ENCODE measurements around the gene CD164L2.
"Not testable (repeated sequence)": the region's sequence is repeated elsewhere in the genome, so short reads cannot be mapped to it uniquely, and the experiment has no call there.

The CD164L2 gene

DNA sequence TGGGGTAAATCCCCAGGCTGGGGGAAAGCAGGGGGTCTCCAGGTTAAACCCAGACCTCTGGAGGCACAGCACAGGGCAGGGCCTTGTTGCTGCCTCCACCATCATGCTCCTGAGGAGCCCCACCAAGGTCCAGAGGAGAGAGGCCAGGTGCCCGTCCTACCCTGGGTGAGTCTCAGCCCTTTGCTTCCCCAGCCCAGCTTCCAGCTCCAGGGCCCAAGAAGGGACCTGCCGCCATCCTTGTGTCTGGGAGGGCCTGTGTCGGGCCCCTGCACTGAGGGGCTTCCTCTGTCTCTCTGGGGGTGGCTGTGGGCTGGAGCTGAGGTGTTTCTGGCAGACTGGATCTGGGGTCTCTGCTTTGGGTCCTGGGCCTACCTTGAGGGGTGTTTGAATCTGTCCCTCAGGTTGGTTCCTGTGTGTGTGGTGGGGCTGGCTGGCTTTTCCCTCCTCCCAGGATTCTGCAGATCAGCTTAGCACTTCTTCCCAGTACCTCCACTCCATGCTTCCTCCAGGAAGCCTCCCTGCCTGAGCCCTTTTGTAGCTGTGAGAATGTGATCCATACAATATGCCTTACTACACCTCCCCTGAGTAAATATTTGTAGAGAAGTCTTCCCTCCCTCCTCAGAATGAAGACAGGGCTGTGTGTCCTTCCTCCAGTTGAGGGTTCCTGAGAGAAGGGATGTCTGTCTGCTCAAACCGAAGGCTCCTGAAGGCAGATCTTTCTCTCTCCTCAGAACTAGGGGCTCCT lies 15.4 kb upstream of the CD164L2 start:
- no peak for DNase-seq (ENCODE audit: low spot score in 2 of 2)
- Mint-ChIP-seq H3K4me1 (peaks cover 26% of the 10 kb centered on the region), H3K4me3 (no peak overlapping the region), H3K9me3 (no peaks in the 10 kb centered on the region), H3K36me3 (peaks cover 67% of the 10 kb centered on the region), H3K27ac (peak overlapping the region; percentile 80)
- no peak for ATAC-seq

DNA sequence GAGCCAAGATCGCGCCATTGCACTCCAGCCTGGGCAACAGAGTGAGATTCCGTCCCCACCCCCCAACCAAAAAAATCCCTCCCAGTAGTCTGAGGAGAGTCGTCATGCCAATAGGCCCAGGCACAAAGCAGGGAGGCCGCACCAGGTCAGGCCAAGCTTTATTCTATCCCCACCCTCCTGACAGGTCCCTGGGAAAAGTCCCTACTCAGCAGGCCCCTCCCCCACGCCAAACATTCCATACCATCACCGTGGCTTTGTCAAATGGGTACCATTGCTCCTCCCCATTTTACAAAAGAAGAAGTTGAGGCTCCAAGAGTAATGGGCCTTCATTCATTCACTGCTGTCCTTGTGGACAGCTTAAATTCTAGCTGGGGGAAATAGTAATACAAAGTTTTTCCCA lies 14.6 kb upstream of the CD164L2 start:
- Mint-ChIP-seq H3K36me3 (peaks cover 58% of the 10 kb centered on the region), H3K27ac (peak overlapping the region; percentile 63), H3K4me1 (peaks cover 20% of the 10 kb centered on the region), H3K4me3 (no peak overlapping the region), H3K9me3 (no peaks in the 10 kb centered on the region)
- DNase-seq (ENCODE audit: low spot score in 2 of 2) (no peak), ATAC-seq (no peak)

DNA sequence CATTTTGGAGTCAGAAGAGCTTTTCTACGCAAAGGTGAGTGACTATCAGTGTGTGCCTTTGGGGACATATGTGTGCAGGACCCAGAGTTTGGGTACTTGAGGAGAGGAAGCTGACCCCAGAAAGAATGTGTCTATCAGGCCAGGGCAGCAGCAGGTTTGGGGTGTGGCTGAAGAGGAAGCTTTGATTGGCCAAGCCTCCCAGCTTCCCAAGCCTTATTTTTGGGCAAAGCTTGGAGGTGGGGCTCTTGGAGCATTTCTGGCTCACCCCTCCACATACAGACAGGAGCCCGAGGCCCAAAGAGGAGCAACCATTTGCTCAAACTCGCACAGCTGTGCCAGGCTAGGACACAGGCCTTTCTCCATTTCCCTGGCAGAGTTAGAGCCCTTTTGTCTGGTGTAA lies 14.0 kb upstream of the CD164L2 start:
- ATAC-seq (no peak), DNase-seq (ENCODE audit: low spot score in 2 of 2) (no peak)
- peak overlapping the region; percentile 63 for H3K27ac Mint-ChIP-seq
- H3K4me1 Mint-ChIP-seq, result peaks cover 26% of the 10 kb centered on the region
- H3K9me3 Mint-ChIP-seq, result no peaks in the 10 kb centered on the region
- H3K36me3 Mint-ChIP-seq, result peaks cover 62% of the 10 kb centered on the region
- H3K4me3 Mint-ChIP-seq, result no peak overlapping the region

GRCh38 chr1:27395441-27396195 lies 12.5 kb upstream of the CD164L2 start:
- H3K4me3 Mint-ChIP-seq, result no peak overlapping the region
- H3K9me3 Mint-ChIP-seq, result no peaks in the 10 kb centered on the region
- DNase-seq (ENCODE audit: low spot score in 2 of 2) (peak; percentile 78 to 89), ATAC-seq (peak; percentile 50)
- H3K36me3 Mint-ChIP-seq, result peaks cover 56% of the 10 kb centered on the region
- H3K27ac Mint-ChIP-seq, result peak overlapping the region; percentile 41
- peaks cover 32% of the 10 kb centered on the region for H3K4me1 Mint-ChIP-seq

DNA sequence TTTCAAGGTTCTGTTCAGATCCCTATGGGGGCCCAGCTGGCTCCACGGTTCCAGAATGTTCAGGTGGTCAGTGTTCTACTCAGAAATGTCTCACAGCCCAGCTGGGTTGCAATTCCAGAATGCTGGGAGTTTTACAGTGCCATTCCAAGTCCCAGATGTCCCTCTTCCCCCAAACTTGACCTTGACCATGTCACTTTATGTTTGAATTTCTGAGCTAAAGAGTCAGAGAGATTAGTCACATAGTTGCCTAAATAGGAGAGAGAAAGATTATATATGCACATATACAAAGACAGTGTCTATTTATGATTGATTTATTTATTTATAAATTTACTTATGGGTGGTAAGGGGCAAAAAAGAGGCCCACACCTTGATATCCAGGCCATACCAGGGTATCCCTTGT lies 11.8 kb upstream of the CD164L2 start:
- DNase-seq (ENCODE audit: low spot score in 2 of 2) (no peak), ATAC-seq (no peak)
- peak overlapping the region; percentile 93 for H3K4me3 Mint-ChIP-seq
- H3K4me1 Mint-ChIP-seq, result peaks cover 29% of the 10 kb centered on the region
- peaks cover 51% of the 10 kb centered on the region for H3K36me3 Mint-ChIP-seq
- peak overlapping the region; percentile 41 for H3K27ac Mint-ChIP-seq
- no peaks in the 10 kb centered on the region for H3K9me3 Mint-ChIP-seq

DNA sequence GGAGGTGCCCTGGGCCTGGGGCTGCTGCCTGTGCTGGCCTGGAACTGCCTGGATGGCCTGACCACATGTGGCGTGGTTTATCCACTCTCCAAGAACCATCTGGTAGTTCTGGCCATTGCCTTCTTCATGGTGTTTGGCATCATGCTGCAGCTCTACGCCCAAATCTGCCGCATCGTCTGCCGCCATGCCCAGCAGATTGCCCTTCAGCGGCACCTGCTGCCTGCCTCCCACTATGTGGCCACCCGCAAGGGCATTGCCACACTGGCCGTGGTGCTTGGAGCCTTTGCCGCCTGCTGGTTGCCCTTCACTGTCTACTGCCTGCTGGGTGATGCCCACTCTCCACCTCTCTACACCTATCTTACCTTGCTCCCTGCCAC lies 11.1 kb upstream of the CD164L2 start:
- H3K27ac Mint-ChIP-seq, result peak overlapping the region; percentile 41
- peak overlapping the region; percentile 93 for H3K4me3 Mint-ChIP-seq
- ATAC-seq, result no peak
- H3K36me3 Mint-ChIP-seq, result peaks cover 47% of the 10 kb centered on the region
- peaks cover 26% of the 10 kb centered on the region for H3K4me1 Mint-ChIP-seq
- no peak for DNase-seq (ENCODE audit: low spot score in 2 of 2)
- no peaks in the 10 kb centered on the region for H3K9me3 Mint-ChIP-seq

DNA sequence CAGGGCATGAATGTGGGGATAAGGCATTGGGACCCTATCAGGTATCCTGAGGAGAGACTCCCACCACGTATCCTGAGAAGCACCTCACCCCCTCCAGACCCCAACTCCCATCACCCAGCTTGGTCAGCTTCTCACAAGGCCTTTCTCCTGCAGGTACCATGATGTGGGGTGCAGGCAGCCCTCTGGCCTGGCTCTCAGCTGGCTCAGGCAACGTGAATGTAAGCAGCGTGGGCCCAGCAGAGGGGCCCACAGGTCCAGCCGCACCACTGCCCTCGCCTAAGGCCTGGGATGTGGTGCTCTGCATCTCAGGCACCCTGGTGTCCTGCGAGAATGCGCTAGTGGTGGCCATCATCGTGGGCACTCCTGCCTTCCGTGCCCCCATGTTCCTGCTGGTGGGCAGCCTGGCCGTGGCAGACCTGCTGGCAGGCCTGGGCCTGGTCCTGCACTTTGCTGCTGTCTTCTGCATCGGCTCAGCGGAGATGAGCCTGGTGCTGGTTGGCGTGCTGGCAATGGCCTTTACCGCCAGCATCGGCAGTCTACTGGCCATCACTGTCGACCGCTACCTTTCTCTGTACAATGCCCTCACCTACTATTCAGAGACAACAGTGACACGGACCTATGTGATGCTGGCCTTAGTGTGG lies 10.6 kb upstream of the CD164L2 start:
- peak overlapping the region; percentile 41 for H3K27ac Mint-ChIP-seq
- peaks cover 24% of the 10 kb centered on the region for H3K4me1 Mint-ChIP-seq
- H3K36me3 Mint-ChIP-seq, result peaks cover 43% of the 10 kb centered on the region
- peak overlapping the region; percentile 93 for H3K4me3 Mint-ChIP-seq
- DNase-seq (ENCODE audit: low spot score in 2 of 2), result no peak
- no peak for ATAC-seq
- H3K9me3 Mint-ChIP-seq, result no peaks in the 10 kb centered on the region

- peaks cover 29% of the 10 kb centered on the region for H3K4me1 Mint-ChIP-seq
- no peak for DNase-seq (ENCODE audit: low spot score in 2 of 2)
- H3K27ac Mint-ChIP-seq, result peak overlapping the region; percentile 91
- peaks cover 35% of the 10 kb centered on the region for H3K36me3 Mint-ChIP-seq
- ATAC-seq, result no peak
- no peaks in the 10 kb centered on the region for H3K9me3 Mint-ChIP-seq
- H3K4me3 Mint-ChIP-seq, result peak overlapping the region; percentile 93
Observed at GRCh38 chr1:27392778-27393635, 9.9 kb upstream of the CD164L2 start.

DNA sequence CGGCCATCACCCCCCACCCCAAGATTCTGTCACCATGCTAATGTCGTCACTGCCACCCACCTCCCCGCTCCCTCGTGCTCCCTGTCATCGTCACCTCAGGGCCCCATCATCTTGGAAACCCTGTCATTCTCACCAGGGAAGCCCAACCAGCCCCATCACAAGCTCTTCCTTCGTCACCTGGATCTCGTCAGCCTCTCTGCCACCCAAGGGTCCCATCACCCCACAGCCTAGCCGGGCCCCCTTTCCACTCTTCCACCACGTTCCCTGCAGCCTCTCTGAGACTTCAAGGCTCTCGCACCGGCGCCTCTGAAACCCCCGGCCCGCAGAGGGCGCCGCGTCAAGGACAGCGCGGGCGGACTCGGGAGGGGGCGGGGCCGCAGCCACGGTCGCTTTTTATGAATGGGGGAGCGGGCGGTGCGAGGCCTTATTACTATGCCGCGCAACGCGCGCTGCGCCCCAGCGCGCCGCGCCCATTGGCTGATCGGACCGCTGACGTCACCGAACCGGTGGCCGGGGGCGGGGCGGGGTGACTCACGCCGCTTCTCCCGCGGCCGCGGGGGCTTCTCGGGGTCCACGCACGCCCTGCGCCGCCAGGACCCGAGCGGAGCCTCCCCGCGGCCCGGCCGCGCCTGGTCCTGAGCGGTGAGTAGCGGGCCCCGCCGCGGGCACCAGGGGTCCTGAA lies 9.1 kb upstream of the CD164L2 start, which contains the start of gene GPR3:
Gene GPR3 (plus strand): TSS at position 527 of the 682 bp plus-strand sequence. CDS start 1,177 bp downstream, outside the sequence.
- H3K27ac Mint-ChIP-seq, result peak within 1 kb of the TSS; percentile 91
- ATAC-seq (peak; percentile 94), DNase-seq (ENCODE audit: low spot score in 2 of 2) (peak; percentile 92 to 95)
- peaks cover 28% of the 10 kb centered on the region for H3K36me3 Mint-ChIP-seq
- no peaks in the 10 kb centered on the region for H3K9me3 Mint-ChIP-seq
- H3K4me3 Mint-ChIP-seq, result peak within 1 kb of the TSS; percentile 93
- peaks cover 29% of the 10 kb centered on the region for H3K4me1 Mint-ChIP-seq

GRCh38 chr1:27391511-27392095 lies 8.5 kb upstream of the CD164L2 start:
- no peak for DNase-seq (ENCODE audit: low spot score in 2 of 2)
- ATAC-seq, result no peak
- peaks cover 29% of the 10 kb centered on the region for H3K4me1 Mint-ChIP-seq
- H3K27ac Mint-ChIP-seq, result peak overlapping the region; percentile 91
- peak overlapping the region; percentile 93 for H3K4me3 Mint-ChIP-seq
- no peaks in the 10 kb centered on the region for H3K9me3 Mint-ChIP-seq
- peaks cover 22% of the 10 kb centered on the region for H3K36me3 Mint-ChIP-seq

GRCh38 chr1:27388337-27389005 lies 5.3 kb upstream of the CD164L2 start:
- H3K27ac Mint-ChIP-seq, result no peak overlapping the region

GRCh38 chr1:27384797-27385196 lies 1.7 kb upstream of the CD164L2 start:
- H3K27ac Mint-ChIP-seq; H3K4me1 Mint-ChIP-seq; H3K4me3 Mint-ChIP-seq; H3K36me3 Mint-ChIP-seq; DNase-seq (ENCODE audit: low spot score in 2 of 2); H3K9me3 Mint-ChIP-seq; ATAC-seq: not testable (repeated sequence)

More at GRCh38 chr1:27388337-27389005, 5.3 kb upstream of the CD164L2 start:
- ATAC-seq (no peak), DNase-seq (ENCODE audit: low spot score in 2 of 2) (peak; percentile 66 to 86)
- Mint-ChIP-seq H3K36me3 (peaks cover 9% of the 10 kb centered on the region), H3K4me3 (no peak overlapping the region), H3K4me1 (peaks cover 22% of the 10 kb centered on the region), H3K9me3 (no peaks in the 10 kb centered on the region)

DNA sequence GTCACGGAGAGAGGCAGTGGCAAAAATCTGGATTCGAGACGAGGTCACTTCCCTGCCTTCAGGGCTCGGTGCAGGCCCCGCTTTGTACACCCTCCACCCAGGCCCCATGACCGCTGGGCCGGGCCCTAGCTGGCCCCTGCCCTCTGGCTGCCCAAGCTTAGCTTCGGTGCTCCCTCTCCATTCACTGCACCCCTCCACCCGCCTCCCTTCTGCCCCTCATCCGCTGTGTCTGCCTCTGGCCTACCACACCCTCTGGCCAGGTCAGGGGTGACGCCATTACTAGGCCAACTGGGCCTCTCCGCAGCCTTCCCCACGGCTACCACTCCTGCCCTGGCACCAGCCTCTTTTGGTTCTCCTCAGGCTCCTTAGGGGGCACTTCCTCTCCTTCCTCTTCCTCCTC lies 528 bp upstream of the CD164L2 start:
- ATAC-seq (no peak), DNase-seq (ENCODE audit: low spot score in 2 of 2) (no peak)
- no peak overlapping the region for H3K27ac Mint-ChIP-seq
- no peaks in the 10 kb centered on the region for H3K9me3 Mint-ChIP-seq
- peaks cover 4% of the 10 kb centered on the region for H3K4me1 Mint-ChIP-seq
- H3K36me3 Mint-ChIP-seq, result no peaks in the 10 kb centered on the region
- H3K4me3 Mint-ChIP-seq, result no peak overlapping the region

All from stimulated activated effector memory CD8-positive, alpha-beta T cell treated with anti-CD3 and anti-CD28 coated beads, Interleukin-12 subunit alpha, Interleukin-12 subunit beta, amount 100 ng/mL, for 72 hours (primary cell).